HG03575 (cell line): ENCODE measurements around the gene SELENOW.
"Not testable (repeated sequence)": the region's sequence is repeated elsewhere in the genome, so short reads cannot be mapped to it uniquely, and the experiment has no call there.

ENCODE experiments used
- ATAC-seq: cut with Tn5 transposase; IDR thresholded peaks from one replicate; pipeline ENCODE4 v1.9.1; 2021; ENCODE audit not compliant: unreplicated experiment, insufficient number of reproducible peaks, low FRiP score; ENCODE audit errors: extremely low read depth

Gene SELENOW

DNA sequence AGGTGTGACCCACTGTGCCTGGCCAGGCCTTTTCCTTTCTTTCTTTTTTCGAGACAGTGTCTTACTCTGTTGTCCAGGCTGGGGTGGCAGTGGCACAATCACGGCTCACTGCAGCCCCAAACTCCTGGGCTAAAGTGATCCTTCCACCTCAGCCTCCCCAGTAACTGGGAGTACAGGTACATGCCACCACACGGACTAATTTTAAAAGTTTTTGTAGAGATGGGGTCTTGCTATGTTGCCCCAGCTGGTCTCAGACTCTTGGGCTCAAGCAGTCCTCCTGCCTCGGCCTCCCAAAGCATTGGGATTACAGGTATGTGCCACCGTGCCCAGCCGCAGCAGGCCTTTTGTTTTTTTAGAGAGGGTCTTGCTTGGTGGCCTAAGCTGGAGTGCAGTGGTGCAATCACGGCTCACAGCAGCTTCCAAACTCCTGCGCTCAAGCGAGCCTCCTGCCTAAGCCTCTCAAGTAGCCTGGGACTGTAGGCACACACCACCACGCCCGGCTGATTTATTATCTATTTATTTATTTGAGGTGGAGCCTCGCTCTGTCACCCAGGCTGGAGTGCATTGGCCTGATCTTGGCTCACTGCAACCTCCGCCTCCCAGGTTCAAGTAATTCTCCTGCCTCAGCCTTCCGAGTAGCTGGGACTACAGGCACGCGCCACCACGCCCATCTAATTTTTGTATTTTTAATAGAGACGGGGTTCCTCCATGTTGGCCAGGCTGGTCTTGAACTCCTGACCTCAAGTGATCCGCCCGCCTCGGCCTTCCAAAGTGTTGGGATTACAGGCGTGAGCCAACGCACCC, 1.1 kb upstream of the SELENOW start:
- ATAC-seq = not testable (repeated sequence)

DNA sequence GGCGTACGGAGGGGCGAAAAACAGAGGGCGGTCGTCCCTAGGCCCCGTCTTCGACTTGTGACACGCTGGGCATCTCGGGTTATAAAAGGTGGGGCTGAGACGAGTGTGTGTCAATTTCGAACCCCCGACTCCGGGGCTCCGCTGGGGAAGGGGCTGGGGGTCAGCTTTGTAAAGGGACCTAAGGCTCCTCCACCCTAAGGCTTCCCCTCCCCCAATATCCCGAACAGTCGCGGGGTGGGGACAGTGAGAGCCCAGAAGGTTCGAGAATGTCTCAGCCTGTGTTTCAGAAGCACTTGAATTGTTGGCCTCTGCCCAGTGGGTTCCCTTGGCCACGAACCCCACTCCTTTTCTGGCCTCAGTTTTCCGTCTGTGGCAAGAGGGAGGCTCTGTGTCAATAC, 450 bp downstream of the SELENOW start:
- ATAC-seq = no peak

DNA sequence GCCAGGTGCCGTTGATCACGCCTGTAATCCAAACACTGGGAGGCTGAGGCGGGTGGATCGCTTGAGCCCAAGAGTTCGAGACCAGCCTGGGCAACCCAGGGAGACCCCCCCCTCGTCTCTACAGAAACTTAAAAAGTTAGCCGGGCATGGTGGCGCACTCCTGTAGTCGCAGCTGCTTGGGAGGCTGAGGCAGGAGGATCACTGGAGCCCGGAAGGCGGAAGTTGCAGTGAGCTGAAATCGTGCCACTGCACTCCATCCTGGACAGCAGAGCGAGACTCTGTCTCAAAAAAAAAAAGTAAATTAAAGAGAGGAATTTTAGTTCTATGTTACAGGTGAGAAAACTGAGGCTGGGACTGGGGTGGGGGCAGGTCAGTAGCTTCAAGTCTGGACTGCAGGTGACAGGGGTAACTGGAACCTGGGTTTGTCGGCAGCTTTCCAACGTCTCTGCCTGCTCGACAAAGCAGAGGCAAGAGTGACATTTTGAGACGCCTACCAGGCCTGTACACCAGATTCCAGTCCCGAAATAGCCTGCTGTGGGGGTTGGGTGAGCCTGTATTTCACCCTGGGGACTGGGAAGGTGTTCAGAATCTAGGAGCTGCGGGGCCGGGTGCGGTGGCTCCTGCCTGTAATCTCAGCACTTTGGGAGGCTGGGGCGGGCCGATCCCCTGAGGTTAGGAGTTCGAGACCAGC, 1.2 kb downstream of the SELENOW start:
- no peak for ATAC-seq

DNA sequence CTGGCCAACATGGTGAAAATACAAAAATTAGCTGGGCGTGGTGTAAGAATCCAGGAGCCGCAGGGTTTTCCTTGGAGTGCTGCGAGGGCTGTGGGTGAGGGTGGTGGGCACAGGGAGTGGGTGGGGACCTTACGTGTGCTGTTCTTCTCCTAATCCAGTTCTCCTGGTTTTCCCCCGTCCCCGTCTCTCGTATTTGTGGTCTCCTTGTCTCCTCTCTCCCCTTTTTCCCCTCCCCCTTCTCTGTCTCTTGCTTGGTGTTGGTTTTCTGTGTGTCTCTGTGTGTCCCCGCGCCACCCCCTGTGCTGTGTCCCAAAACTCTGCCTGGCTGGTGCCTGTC, 1.7 kb downstream of the SELENOW start:
- no peak for ATAC-seq

DNA sequence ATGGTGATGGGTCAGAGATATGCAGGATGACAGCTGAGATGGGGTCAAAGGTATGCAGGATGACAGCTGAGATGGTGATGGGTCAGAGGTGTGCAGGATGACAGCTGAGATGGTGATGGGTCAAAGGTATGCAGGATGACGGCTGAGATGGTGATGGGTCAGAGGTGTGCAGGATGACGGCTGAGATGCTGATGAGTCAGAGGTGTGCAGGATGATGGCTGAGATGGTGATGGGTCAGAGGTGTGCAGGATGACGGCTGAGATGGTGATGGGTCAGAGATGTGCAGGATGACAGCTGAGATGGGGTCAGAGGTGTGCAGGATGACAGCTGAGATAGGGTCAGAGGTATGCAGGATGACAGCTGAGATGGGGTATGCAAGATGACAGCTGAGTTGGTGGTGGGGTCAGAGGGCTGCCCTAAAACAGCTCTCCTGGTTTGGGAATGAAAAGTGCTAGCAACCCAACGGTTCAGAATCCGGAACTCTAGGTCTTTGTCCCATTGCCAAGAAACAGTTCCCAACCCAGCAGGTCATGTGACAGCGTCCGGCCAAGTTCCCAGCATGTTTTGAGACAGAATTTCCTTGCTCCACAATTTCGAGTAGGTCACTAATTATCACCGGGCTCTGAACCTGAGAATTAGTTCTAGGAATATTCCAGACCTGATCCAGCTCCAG, 3.2 kb downstream of the SELENOW start:
- ATAC-seq = no peak

DNA sequence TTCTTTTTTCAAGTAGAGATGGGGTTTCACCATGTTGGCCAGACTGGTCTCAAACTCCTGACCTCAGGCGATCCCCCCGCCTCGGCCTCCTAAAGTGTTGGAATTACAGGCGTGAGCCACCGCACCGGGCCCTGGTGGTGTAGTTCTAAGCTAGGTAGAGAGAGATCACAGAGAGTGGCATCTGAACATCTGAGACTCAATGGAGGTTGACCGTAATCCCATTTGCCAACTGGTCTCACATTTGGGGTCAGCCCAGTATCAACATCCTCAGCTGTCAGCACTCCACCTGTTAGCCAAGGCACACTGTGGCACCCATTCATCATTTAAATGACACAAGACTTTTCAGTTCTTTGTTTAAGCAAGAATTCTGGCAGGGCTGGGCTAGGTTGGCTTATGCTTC, 8.1 kb downstream of the SELENOW start:
- ATAC-seq = no peak

DNA sequence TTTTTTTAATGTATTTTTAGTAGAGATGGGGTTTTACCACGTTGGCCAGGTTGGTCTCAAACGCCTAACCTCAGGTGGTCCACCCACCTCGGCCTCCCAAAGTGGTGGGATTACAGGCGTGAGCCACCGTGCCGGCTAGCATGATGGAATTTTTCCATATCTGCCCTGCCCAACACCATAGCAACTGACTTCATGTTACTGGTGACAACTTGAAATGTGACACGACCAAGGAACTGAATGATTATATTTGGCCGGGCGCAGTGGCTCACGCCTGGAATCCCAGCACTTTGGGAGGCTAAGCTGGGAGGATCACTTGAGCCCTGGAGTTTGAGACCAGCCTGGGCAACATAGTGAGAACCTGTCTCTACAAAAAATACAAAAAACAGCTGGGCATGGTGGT, 8.8 kb downstream of the SELENOW start:
- ATAC-seq = not testable (repeated sequence)

DNA sequence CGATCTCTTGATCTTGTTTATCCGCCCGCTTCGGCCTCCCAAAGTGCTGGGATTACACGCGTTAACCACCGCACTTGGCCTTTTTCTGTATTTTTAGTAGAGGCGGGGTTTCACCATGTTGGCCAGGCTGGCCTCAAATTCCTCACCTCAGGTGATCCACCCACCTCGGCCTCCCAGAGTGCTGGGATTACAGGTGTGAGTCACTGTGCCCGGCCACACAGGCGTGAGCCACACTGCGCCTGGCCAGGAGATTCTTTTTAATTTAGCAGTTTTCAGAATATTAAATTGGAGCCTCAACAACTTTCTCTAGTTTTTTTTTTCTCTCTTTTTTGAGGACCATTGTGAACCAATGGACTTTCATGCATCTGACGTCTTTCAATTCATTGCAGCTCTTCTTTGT, 11.3 kb downstream of the SELENOW start:
- not testable (repeated sequence) for ATAC-seq

DNA sequence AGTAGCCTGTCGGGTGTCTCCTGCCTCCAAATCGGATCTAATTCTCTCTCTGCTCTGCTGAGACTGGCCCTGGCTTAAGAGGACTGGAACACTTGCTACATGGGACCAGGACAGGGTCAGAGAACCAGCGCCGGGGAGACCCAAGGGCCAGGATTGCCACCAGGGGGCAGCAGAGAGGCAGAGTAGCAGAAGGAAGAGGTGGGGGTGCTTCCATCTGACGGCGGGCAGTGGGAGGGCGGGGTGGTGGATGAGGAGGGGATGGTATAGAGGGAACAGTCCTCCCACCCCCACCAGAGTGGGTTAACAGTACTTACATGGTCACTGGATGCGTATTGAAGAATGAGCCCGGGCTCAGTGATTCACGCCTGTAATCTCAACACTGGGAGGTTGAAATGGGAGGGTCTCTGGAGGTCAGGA, 11.9 kb downstream of the SELENOW start:
- ATAC-seq = no peak

DNA sequence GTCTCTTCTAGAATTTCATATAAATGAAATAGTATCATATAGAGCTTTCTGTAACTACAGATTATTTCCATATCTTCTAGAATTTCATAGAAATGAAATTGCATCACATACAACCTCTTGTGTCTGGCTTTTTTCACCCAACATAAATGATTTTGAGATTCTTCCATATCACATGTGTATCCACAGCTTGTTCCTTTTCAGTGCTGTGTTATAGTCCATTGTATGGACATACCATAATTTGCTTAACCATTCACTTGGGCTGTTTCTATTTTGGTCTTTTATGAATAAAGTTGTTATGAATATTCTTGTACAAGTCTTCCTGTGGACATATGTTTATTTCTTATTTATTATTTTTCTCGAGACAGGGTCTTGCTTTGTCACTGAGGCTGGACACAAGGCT, 14.1 kb downstream of the SELENOW start:
- ATAC-seq = no peak

DNA sequence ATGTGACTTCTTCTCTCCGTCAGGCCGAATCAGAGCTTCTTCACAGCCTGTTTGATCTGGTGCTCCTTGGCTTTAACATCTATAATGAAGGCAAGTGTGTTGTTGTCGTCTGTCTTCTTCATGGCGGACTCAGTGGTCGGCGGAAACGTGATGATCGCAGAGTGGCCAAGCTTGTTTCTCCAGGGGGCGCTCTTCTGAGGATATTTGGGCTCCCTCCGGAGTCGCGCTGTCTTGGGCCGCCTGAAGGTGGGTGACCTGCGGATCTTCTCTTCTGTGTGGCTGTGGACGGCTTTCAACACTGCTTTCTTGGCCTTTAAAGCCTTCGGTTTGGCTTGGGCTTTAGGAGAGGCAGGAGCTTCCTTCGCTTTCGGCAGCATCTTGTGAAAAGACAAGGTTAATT, 16.0 kb downstream of the SELENOW start:
- ATAC-seq = no peak

DNA sequence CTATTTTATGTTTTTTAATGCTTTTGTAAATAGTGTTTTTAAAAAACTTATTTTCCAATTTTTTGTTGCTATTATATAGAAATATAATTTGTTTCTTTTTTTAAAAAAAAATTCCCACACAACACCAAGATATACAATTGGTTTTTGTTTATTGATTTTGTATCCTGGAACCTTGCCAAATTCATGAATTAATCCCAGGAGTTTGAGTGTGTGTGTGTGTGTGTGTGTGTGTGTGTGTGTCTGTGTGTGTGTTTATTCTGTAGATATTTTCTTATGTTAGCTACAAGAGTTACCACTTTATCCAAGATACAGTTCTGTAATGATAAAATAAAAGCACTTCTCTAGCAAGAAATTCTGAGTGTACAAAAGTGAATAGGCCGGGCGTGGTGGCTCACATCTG, 18.3 kb downstream of the SELENOW start:
- ATAC-seq = no peak

DNA sequence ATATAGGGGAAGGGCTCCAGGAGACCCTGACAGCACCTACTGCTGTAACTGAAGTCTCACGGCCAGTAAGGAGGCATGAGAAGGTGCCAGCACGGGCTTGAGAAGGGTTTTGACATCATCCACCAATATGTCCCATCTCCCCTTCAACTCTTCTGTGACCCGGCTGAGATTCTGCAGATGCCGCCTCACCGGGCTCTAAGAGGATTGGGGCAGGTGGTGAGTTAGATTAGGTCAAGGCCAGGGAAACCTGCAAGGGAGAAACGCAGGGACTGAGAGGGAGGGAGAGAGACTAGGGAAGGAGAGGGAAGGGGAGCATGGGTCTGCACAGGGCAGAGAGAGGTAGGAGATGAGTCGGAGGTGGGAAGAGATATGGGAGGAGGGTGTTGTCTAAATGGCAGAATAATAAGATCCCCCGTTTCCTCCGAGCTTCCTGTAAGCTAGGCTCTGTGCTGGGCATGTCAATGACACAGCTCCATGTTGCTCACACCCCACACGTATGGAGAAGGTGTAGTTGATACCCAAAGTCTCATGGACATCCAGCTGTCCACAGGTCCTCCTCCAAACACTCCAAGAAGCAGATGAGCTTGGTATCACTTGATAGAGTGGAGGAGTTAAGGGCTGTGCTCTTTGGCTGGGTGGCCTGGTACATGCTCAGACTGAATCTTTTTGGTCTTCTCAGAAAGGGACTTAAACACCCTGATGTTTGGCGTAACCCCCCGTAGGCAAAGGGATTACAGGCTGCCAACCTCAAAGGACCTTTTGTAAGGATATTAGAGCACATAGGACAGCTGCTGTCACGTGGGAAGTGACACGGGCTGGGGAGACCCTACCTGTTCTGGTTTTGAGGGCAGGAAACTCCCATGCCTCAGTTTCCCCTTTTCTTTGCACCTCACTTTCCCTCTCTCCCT, 19.7 kb downstream of the SELENOW start:
- ATAC-seq = no peak

DNA sequence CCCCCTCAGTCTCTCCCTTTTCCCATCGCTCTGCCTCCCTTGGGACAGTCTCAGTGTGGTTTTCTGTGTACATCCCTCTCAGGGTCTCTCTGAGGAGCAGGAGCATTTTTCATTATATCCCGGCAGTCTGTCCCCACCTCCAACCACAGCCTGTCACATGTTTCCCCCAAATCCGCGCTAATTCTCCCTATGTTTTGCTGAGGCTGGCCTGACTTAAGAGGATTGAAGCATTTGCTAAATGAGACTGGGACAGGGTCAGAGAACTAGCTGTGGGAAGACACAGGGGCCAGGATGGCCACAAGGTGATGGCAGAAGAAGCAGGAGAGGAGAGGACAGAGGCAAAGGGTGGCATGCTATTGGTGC, 20.4 kb downstream of the SELENOW start:
- ATAC-seq = no peak

DNA sequence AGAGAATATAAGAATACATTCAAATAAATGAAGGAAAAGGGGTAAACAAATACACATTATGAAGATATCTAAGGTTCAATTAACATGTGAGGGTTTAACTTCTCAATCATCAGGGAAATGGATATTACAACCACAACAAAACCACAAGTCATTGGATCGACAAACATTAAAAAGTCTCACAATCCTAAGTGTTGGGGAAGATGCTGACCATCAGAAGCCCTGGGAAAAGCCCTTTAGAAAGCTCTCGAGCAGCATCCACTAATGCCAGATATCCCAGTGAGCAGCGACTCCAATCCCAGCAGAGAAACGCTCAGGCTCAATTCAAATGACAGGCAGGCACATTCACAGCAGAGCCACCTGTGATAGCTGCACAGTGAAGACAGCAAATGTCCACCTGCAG, 22.8 kb downstream of the SELENOW start:
- no peak for ATAC-seq

DNA sequence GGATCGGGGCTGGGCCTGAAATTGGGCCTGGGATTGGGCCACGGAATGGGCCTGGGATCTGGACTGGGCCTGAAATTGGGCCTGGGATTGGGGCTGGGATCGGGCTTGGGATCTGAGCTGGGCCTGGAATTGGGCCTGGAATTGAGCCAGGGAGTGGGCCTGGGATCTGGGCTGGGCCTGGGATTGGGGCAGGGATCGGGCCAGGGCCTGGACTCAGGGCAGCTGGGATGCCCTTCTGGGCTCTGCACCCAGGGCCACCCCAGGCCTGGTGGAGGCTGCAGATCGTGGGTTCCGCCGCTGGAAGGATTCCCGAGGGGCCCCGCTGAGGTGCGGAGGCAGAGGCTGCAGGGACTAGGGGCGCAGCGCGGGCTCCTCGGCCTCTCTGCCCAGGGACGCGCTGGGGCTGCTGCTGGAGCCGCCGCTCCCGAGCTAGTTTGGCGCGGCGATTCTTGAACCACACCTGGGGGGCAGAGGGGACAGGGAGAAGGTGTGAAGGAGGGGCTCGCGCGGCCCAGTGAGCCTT, 24.1 kb downstream of the SELENOW start:
- ATAC-seq = no peak

DNA sequence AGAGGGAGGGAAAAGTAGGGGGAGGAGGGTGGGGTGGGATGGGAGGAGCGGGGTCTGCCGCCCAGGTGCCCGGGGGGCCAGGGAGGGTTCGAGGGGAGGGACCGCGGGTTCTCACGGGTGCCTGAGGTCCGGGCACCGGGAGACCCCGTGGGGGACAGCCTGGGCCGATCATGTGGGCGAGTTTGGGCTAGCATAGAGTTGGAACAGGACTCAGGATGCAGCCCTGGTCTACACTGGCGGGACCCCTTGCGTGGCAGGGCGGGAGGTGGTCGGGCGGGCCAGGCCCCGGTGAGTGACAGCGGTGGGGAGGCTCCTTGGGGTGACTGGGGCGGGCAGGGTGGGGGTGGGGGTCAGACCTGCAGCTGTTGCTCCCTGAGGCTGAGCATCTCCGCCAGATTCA, 24.6 kb downstream of the SELENOW start:
- ATAC-seq = not testable (repeated sequence)

DNA sequence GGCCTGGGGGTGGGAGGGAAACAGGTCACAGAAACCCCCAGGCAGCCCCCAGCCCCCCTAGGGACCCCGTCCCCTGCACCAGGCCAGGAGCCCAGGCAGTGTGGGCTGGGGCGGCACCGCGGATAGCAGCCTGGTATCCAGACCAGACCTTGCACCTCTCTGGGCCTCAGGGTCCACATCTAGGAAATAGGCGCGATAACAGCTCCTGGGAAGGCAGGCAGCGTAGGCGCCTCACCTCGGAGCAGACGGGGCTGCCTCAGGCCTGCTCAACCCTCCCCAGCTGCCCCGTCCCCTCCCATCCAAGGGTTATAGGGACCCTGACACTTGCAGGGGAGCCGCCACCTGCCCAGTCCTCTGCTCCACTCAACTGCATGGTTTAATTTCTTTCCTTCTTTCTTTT, 25.2 kb downstream of the SELENOW start:
- ATAC-seq = not testable (repeated sequence)

DNA sequence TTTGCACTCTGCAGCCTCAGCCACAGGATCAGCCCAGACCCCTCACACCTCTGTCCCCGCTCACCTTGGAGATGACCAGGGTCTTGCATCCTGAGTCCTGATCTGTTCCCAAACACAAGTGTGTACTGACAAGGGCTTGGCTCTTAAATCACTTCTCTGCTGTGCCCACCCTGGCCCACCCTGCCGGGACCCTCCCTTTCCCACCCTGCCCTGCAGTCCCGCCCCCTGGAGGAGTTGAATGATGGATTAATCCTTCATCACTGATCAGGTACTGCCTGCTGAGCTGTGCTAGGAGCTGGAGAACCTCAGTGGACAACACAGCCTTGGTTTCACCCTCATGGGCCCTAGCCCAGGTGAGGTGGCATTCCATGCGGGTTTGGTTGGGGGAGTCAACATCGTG, 25.9 kb downstream of the SELENOW start, which contains the start of gene TPRX1:
Gene TPRX1 (minus strand): TSS at position 101 of the 400 bp plus-strand sequence. CDS start 12 bp downstream, at position 89.
- not testable (repeated sequence) for ATAC-seq
